Adipocyte (in vitro differentiated cells): ENCODE data around the gene SRP9.
"Not testable (repeated sequence)": the region's sequence is repeated elsewhere in the genome, so short reads cannot be mapped to it uniquely, and the experiment has no call there.

Source experiments
- DNase-seq: peaks from one replicate; pipeline ENCODE4 v3.0.0-alpha.2; 2015; ENCODE audit warnings: low read depth
- H3K27me3 ChIP-seq: replicated peaks from 2 replicates; pipeline ENCODE4 v1.7.0; 2013; ENCODE audit warnings: mild to moderate bottlenecking, low read length, moderate library complexity; ENCODE audit not compliant: control insufficient read depth, insufficient read depth
- H3K36me3 ChIP-seq: 2 replicates; pipeline ENCODE4 v1.7.0; 2013; ENCODE audit warnings: low read length, mild to moderate bottlenecking, moderate library complexity; ENCODE audit not compliant: control insufficient read depth, insufficient read depth, severe bottlenecking
- H3K4me1 ChIP-seq: 2 replicates; pipeline ENCODE4 v1.7.0; 2013; ENCODE audit warnings: mild to moderate bottlenecking, low read length, moderate library complexity; ENCODE audit not compliant: control insufficient read depth, insufficient read depth
- H3K4me3 ChIP-seq: 2 replicates; pipeline ENCODE4 v1.7.0; 2013; ENCODE audit warnings: mild to moderate bottlenecking, low read length, moderate library complexity
- H3K9ac ChIP-seq: 2 replicates; pipeline ENCODE4 v1.7.0; 2013; ENCODE audit warnings: mild to moderate bottlenecking, low read length, moderate library complexity
- H3K9me3 ChIP-seq: 2 replicates; pipeline ENCODE4 v1.7.0; 2013; ENCODE audit warnings: mild to moderate bottlenecking, low read length, moderate library complexity; ENCODE audit not compliant: control insufficient read depth

SRP9 gene

GRCh38 chr1:225757927-225758656 is 19.5 kb upstream of the SRP9 start:
- H3K9ac ChIP-seq: no peak overlapping the region
- no peaks in the 10 kb centered on the region for H3K36me3 ChIP-seq
- no peaks in the 10 kb centered on the region for H3K27me3 ChIP-seq
- H3K4me3 ChIP-seq: no peak overlapping the region
- peaks cover 33% of the 10 kb centered on the region for H3K4me1 ChIP-seq
- no peaks in the 10 kb centered on the region for H3K9me3 ChIP-seq
- no peak for DNase-seq

- not testable (repeated sequence) for DNase-seq, H3K9ac ChIP-seq, H3K4me3 ChIP-seq, H3K36me3 ChIP-seq, H3K9me3 ChIP-seq, H3K27me3 ChIP-seq
- peaks cover 44% of the 10 kb centered on the region for H3K4me1 ChIP-seq
These were observed 17.7 kb upstream of the SRP9 start for GRCh38 chr1:225759972-225760371.

- Histone ChIP-seq H3K27me3 (no peaks in the 10 kb centered on the region), H3K36me3 (no peaks in the 10 kb centered on the region), H3K9ac (no peak overlapping the region), H3K4me3 (no peak overlapping the region), H3K9me3 (no peaks in the 10 kb centered on the region), H3K4me1 (peaks cover 39% of the 10 kb centered on the region)
- DNase-seq: no peak
These were observed 17.1 kb upstream of the SRP9 start for GRCh38 chr1:225760531-225760930.

- not testable (repeated sequence) for H3K9me3 ChIP-seq, H3K9ac ChIP-seq, H3K27me3 ChIP-seq, H3K4me3 ChIP-seq, H3K36me3 ChIP-seq
- peaks cover 33% of the 10 kb centered on the region for H3K4me1 ChIP-seq
- peak; percentile 62 for DNase-seq
These were observed 16.2 kb upstream of the SRP9 start for GRCh38 chr1:225761395-225761794.

- Histone ChIP-seq H3K27me3 (no peaks in the 10 kb centered on the region), H3K9ac (no peak overlapping the region), H3K36me3 (no peaks in the 10 kb centered on the region), H3K9me3 (no peaks in the 10 kb centered on the region), H3K4me3 (no peak overlapping the region), H3K4me1 (peaks cover 38% of the 10 kb centered on the region)
- no peak for DNase-seq
These were observed 15.6 kb upstream of the SRP9 start for GRCh38 chr1:225762002-225762441.

- Histone ChIP-seq H3K36me3 (no peaks in the 10 kb centered on the region), H3K27me3 (no peaks in the 10 kb centered on the region), H3K9me3 (no peaks in the 10 kb centered on the region), H3K4me1 (peaks cover 43% of the 10 kb centered on the region), H3K9ac (peak overlapping the region; percentile 10), H3K4me3 (no peak overlapping the region)
- peak; percentile 46 for DNase-seq
These were observed 15.2 kb upstream of the SRP9 start for GRCh38 chr1:225762444-225762843.

- DNase-seq: peak; percentile 51
- no peak overlapping the region for H3K4me3 ChIP-seq
- no peaks in the 10 kb centered on the region for H3K9me3 ChIP-seq
- peak overlapping the region; percentile 43 for H3K9ac ChIP-seq
- H3K4me1 ChIP-seq: peaks cover 53% of the 10 kb centered on the region
- H3K27me3 ChIP-seq: no peaks in the 10 kb centered on the region
- no peaks in the 10 kb centered on the region for H3K36me3 ChIP-seq
These were observed 13.7 kb upstream of the SRP9 start for GRCh38 chr1:225763716-225764548.

GRCh38 chr1:225765982-225766674 is 11.5 kb upstream of the SRP9 start:
- Histone ChIP-seq H3K9me3 (no peaks in the 10 kb centered on the region), H3K27me3 (no peaks in the 10 kb centered on the region), H3K9ac (no peak overlapping the region), H3K4me3 (peak overlapping the region; percentile 35), H3K36me3 (no peaks in the 10 kb centered on the region), H3K4me1 (peaks cover 63% of the 10 kb centered on the region)
- no peak for DNase-seq

GRCh38 chr1:225766967-225767633 is 10.5 kb upstream of the SRP9 start:
- H3K27me3 ChIP-seq: no peaks in the 10 kb centered on the region
- H3K4me3 ChIP-seq: peak overlapping the region; percentile 35
- peak; percentile 88 for DNase-seq
- no peaks in the 10 kb centered on the region for H3K9me3 ChIP-seq
- H3K4me1 ChIP-seq: peaks cover 60% of the 10 kb centered on the region
- H3K36me3 ChIP-seq: no peaks in the 10 kb centered on the region
- H3K9ac ChIP-seq: peak overlapping the region; percentile 60

- peak; percentile 41 for DNase-seq
- no peak overlapping the region for H3K4me3 ChIP-seq
- H3K4me1 ChIP-seq: peaks cover 53% of the 10 kb centered on the region
- H3K36me3 ChIP-seq: no peaks in the 10 kb centered on the region
- H3K9me3 ChIP-seq: no peaks in the 10 kb centered on the region
- H3K27me3 ChIP-seq: no peaks in the 10 kb centered on the region
- H3K9ac ChIP-seq: peak overlapping the region; percentile 60
These were observed 9.7 kb upstream of the SRP9 start for GRCh38 chr1:225767634-225768540.
